LNCaP clone FGC (cell line): ENCODE measurements around the gene SOX8.

Source experiments
- DNase-seq: peaks from one replicate; pipeline ENCODE4 v3.0.0-alpha.2; 2011; ENCODE audit warnings: low read depth
- H3K4me3 ChIP-seq: 2 replicates; pipeline ENCODE4 v1.5.1; 2011; ENCODE audit warnings: mild to moderate bottlenecking, low read depth, low read length, control low read depth
- TF ChIP-seq, protein P1 (sequence below): IDR thresholded peaks from 2 replicates; pipeline ENCODE4 v1.5.1; 2012; ENCODE audit warnings: mild to moderate bottlenecking; ENCODE audit not compliant: control insufficient read depth, insufficient read depth; ENCODE audit errors: extremely low read depth

SOX8 gene

DNA sequence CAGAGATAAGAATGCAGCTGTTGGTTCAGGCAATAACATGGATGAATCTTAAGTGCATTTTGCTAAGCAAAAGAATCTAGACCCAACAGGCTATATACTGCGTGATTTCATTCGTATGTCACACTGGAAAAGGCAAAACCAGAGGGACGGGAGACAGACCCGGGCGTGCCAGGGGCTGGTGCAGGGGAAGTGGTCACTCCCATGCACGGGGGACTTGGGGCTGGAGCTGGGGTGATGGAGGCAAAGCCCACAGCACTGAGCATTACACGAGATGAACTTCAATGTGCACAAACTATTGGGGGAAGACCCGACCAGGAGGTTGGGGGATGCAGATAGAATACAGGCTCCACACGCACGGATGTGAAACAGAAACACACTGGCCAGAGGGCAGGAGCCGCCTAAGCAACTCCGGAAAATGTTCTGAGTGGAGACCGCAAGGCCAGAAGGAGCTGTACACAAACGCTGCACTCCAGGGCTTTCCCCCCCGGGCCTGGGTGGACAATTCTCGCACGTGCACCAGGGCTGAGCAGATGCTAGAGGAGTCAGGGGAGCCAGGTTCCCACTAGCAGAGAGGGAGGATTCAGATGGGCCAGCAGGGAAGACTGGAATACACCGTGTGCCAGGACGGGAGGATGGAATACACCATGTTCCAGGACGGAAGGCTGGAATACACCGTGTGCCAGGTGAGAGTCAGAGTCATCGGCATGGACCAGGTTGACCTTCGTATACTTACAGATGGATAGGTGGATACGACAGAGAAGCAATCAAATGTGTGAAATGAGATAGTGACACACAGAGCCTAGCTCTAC is 22.1 kb upstream of the SOX8 start:
- no peak for DNase-seq
- TF ChIP-seq, protein P1, sequence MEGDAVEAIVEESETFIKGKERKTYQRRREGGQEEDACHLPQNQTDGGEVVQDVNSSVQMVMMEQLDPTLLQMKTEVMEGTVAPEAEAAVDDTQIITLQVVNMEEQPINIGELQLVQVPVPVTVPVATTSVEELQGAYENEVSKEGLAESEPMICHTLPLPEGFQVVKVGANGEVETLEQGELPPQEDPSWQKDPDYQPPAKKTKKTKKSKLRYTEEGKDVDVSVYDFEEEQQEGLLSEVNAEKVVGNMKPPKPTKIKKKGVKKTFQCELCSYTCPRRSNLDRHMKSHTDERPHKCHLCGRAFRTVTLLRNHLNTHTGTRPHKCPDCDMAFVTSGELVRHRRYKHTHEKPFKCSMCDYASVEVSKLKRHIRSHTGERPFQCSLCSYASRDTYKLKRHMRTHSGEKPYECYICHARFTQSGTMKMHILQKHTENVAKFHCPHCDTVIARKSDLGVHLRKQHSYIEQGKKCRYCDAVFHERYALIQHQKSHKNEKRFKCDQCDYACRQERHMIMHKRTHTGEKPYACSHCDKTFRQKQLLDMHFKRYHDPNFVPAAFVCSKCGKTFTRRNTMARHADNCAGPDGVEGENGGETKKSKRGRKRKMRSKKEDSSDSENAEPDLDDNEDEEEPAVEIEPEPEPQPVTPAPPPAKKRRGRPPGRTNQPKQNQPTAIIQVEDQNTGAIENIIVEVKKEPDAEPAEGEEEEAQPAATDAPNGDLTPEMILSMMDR: no peak
- no peak overlapping the region for H3K4me3 ChIP-seq

DNA sequence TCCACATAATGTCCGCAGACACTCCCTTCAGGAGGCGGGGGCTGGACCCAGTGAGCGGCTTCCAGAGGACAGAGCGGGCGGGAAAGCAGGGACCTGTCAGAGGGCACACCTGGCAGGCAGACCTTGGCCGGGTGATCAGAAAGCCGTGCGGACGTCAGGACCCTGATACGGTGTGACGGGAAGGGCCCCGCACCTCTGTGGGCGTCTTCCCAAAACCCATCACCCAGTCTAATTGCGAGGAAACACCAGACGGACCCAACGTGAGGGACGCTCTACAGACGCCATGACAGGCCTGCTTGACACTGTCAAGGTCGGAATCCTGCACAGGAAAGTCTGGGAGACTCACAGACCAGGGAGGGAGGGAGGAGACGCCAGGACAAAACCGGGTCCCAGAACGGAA is 19.2 kb upstream of the SOX8 start:
- DNase-seq: no peak
- no peak overlapping the region for H3K4me3 ChIP-seq
- TF ChIP-seq, protein P1: no peak

DNA sequence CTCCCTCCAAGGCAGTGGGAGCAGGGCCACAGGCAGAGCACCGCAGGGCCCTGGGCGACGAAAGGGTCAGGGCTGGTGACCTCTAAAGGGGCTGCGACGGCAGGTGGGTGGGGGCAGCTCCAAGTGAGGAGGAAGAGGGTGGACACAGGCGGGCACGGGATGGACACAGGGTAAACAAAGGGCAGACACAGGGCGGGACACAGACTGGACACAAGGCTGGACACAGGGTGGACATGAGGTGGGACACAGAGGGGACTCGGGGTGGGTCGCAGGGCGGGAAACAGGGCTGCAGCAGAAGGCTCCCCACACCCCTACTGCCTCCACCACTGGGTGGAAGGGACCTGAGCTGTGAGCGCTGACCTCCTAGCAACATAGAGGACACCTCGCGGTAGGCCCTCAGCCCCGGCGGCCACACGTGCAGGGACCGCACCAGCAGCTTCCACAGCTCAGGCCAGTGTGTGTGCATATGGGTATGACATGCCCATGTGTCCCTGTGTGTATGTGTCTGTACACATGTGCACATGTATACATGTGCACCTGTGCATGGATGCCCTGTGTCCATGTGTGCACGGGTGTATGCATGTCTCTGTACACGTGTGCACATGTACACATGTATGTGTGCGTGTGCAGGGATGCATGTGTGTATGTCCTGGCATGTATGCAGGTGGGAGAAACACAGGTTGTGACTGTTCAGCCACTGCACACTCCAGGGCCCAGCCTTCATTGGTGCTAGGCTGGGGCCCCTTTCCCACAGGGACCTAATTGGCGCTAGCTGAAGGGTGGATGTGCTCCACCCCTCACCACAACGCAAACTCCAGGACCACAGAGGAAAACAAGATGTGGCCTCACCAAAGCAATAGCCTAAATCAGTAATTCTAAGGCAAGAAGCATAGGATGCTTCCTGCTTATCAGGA is 18.4 kb upstream of the SOX8 start:
- no peak overlapping the region for H3K4me3 ChIP-seq
- TF ChIP-seq, protein P1: no peak
- DNase-seq: no peak

DNA sequence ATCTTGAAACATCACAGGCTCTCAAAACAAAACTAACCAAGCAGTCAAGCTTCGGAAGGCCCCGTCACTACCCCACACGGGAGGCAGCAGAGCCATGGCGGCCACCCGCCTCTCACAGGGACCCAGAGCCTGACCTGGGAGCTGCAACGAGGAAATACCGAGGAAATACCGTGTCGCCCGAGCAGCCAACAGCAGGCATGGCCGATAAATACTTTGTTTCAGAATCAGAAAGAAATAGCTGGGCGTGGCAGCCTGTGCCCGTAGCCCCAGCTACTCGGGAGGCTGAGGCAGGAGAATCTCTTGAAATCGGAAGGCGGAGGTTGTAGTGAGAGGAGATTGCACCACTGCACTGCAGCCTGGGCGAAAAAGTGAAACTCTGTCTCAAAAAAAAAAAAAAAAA is 17.7 kb upstream of the SOX8 start:
- DNase-seq: no peak
- H3K4me3 ChIP-seq: peak overlapping the region; percentile 34
- TF ChIP-seq, protein P1: no peak

DNA sequence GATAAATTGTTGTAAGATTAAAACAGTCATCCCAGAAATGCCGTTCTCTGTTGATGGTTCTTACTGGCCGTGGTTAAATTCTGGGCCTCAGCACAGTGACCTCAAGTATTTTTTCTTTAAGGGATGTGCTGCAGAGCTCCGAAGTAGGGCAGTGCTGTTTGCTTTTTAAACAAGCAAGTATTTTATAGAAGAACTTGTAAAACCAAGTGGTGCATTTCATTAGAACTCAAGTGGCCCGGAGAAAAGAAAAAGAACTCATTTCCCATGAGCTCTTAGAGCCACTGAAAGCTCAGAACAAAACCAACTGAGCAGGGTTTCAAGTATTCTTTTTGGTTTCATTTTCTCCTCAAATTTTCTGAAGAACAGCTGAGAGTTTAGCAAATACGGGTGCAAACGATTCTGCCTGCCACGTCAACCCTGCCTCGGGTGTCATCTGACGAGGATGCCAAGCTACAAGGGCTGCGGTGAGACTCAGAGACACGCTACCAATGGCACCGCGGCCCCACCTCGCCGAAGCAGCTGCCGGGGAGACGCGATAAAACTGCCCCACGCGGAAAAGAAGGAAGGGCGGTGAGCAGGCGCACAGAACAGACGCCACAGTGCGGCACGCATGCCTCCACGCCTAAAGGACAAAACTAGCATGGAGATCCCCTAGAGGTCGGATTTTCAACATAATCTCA is 17.1 kb upstream of the SOX8 start:
- H3K4me3 ChIP-seq: peak overlapping the region; percentile 34
- TF ChIP-seq, protein P1: no peak
- DNase-seq: peak; percentile 73

DNA sequence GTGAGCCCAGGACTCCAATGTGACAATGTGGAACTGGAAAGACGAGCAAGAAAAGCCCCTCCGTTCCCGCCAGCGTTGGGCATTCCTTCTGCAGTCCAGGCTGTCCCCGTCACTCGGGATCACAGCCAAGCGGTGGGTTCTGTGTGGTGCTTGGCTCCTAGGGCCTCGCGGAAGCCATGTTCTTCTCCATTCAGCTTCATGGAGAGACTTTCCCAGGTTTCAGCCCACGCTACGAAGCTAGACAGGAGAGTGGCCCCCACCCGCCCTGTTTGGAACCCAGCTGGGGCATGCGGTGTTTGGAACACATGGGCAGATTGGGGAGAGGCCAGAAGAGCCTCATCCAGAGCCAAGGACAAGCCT is 16.6 kb upstream of the SOX8 start:
- TF ChIP-seq, protein P1: no peak
- DNase-seq: no peak
- H3K4me3 ChIP-seq: peak overlapping the region; percentile 34
